Common myeloid progenitor, CD34-positive (primary cell): ENCODE measurements around the gene CEP164.

Experiments
- CTCF ChIA-PET: fragments of 350-600 bp; sonication (Branson Sonifier 250); formaldehyde crosslinking; loops from one replicate; lab custom pipeline; 2021; ENCODE audit warnings: antibody characterized with exemption; lab: Charles Lee
- POLR2A ChIA-PET: fragments of 350-600 bp; sonication (Branson Sonifier 250); formaldehyde crosslinking; loops from one replicate; lab custom pipeline; 2021; ENCODE audit warnings: antibody characterized with exemption; lab: Charles Lee
- DNase-seq, 3 donors: peaks; one replicate each; pipeline versions ENCODE4 v3.0.0 to v3.0.0-alpha.2; 2013
- H3K27ac ChIP-seq, 2 experiments: 1 replicate in 1 of 2; 2 replicates in 1 of 2; pipeline ENCODE4 v1.7.0; 2013; ENCODE audit warnings: inconsistent platforms in 2 of 2, low read length in 2 of 2, mild to moderate bottlenecking in 2 of 2, low read depth in 1 of 2, moderate library complexity in 1 of 2; ENCODE audit not compliant: severe bottlenecking in 2 of 2, insufficient read depth in 1 of 2, poor library complexity in 1 of 2
- H3K27me3 ChIP-seq, 5 experiments: replicated peaks in 2 of 5; 1 replicate in 3 of 5; 2 replicates in 2 of 5; pipeline versions ENCODE4 v1.6.1 to v1.7.0; 2013; ENCODE audit warnings: low read length in 4 of 5, mild to moderate bottlenecking in 2 of 5, moderate library complexity in 2 of 5, inconsistent platforms in 1 of 5; ENCODE audit not compliant: insufficient read depth in 5 of 5, control insufficient read depth in 4 of 5
- H3K36me3 ChIP-seq, 4 experiments: 1 replicate in 2 of 4; 2 replicates in 2 of 4; pipeline versions ENCODE4 v1.6.1 to v1.7.0; 2013; ENCODE audit warnings: low read length in 3 of 4, control low read depth in 1 of 4, mild to moderate bottlenecking in 1 of 4; ENCODE audit not compliant: control insufficient read depth in 4 of 4, insufficient read depth in 4 of 4
- H3K4me1 ChIP-seq, 4 experiments: 1 replicate in 3 of 4; 2 replicates in 1 of 4; pipeline versions ENCODE4 v1.6.1 to v1.7.1; 2013; ENCODE audit warnings: low read length in 3 of 4, mild to moderate bottlenecking in 3 of 4, control low read depth in 1 of 4, inconsistent platforms in 1 of 4, moderate library complexity in 1 of 4; ENCODE audit not compliant: control insufficient read depth in 4 of 4, insufficient read depth in 4 of 4; ENCODE audit errors: control extremely low read depth in 1 of 4
- H3K4me3 ChIP-seq, 7 experiments: 1 replicate in 4 of 7; 2 replicates in 3 of 7; pipeline versions ENCODE4 v1.5.1 to v1.7.0; 2013; ENCODE audit warnings: mild to moderate bottlenecking in 7 of 7, low read length in 6 of 7, moderate library complexity in 6 of 7, inconsistent platforms in 2 of 7, low read depth in 2 of 7, control low read depth in 1 of 7; ENCODE audit not compliant: insufficient read depth in 4 of 7, control insufficient read depth in 1 of 7; ENCODE audit errors: extremely low read depth in 1 of 7
- H3K9me3 ChIP-seq, 5 experiments: 1 replicate in 4 of 5; 2 replicates in 1 of 5; pipeline versions ENCODE4 v1.6.1 to v1.7.1; 2013; ENCODE audit warnings: low read length in 4 of 5, mild to moderate bottlenecking in 2 of 5, inconsistent platforms in 1 of 5, low read depth in 1 of 5, moderate library complexity in 1 of 5; ENCODE audit not compliant: control insufficient read depth in 4 of 5, insufficient read depth in 2 of 5; ENCODE audit errors: control extremely low read depth in 1 of 5
- WGBS: methylation state at CpG from one replicate; pipeline ENCODE4 v1.1.5; 2013; ENCODE audit not compliant: insufficient coverage; 5-methylcytosine and 5-hydroxymethylcytosine counted together

Gene CEP164

GRCh38 chr11:117356126-117356890 is 28.7 kb downstream of the CEP164 start:
- Histone ChIP-seq H3K36me3 (peaks cover 8 to 47% (median 26%) of the 10 kb centered on the region in 4 experiments), H3K27me3 (no peaks in the 10 kb centered on the region), H3K27ac (no peak overlapping the region), H3K9me3 (no peaks in the 10 kb centered on the region), H3K4me3 (no peak overlapping the region), H3K4me1 (no peaks in the 10 kb centered on the region)
- ChIA-PET CTCF (no interaction called here), POLR2A (no interaction called here)
- 92% methylated on average over 8 of the region's 9 CpGs for WGBS
- DNase-seq: no peak

- ChIA-PET POLR2A (no interaction called here), CTCF (no interaction called here)
These were observed 33.8 kb downstream of the CEP164 start for GRCh38 chr11:117361432-117361831.

GRCh38 chr11:117366248-117366647 is 38.6 kb downstream of the CEP164 start:
- CTCF ChIA-PET: no interaction called here

More at GRCh38 chr11:117361432-117361831, 33.8 kb downstream of the CEP164 start:
- DNase-seq: no peak
- 95% methylated on average over 7 of the region's 8 CpGs for WGBS
- no peaks in the 10 kb centered on the region for H3K4me1 ChIP-seq
- peaks cover 9 to 50% (median 33%) of the 10 kb centered on the region in 4 experiments for H3K36me3 ChIP-seq
- H3K9me3 ChIP-seq: no peaks in the 10 kb centered on the region
- no peak overlapping the region for H3K4me3 ChIP-seq
- no peak overlapping the region for H3K27ac ChIP-seq
- H3K27me3 ChIP-seq: no peaks in the 10 kb centered on the region

GRCh38 chr11:117366875-117367274 is 39.2 kb downstream of the CEP164 start:
- POLR2A ChIA-PET: no interaction called here
- H3K27ac ChIP-seq: no peak overlapping the region
- H3K4me1 ChIP-seq: no peaks in the 10 kb centered on the region
- H3K36me3 ChIP-seq: peaks cover 14 to 50% (median 36%) of the 10 kb centered on the region in 4 experiments
- no peak for DNase-seq
- H3K27me3 ChIP-seq: no peaks in the 10 kb centered on the region
- CTCF ChIA-PET: interaction anchor here (1.2 kb wide), 1 partner anchor 15 kb away, joined by 3 read pairs; no protein-coding TSS in a partner anchor
- WGBS: 100% methylated on average over 2 of the region's 2 CpGs
- no peaks in the 10 kb centered on the region for H3K9me3 ChIP-seq
- no peak overlapping the region for H3K4me3 ChIP-seq

More at GRCh38 chr11:117366248-117366647, 38.6 kb downstream of the CEP164 start:
- Histone ChIP-seq H3K36me3 (peaks cover 15 to 50% (median 38%) of the 10 kb centered on the region in 4 experiments), H3K27me3 (no peaks in the 10 kb centered on the region), H3K4me3 (no peak overlapping the region), H3K9me3 (no peaks in the 10 kb centered on the region), H3K4me1 (no peaks in the 10 kb centered on the region), H3K27ac (no peak overlapping the region)
- 97% methylated on average over 4 of the region's 6 CpGs for WGBS
- no peak for DNase-seq
- POLR2A ChIA-PET: no interaction called here

GRCh38 chr11:117369534-117369933 is 41.9 kb downstream of the CEP164 start:
- 100% methylated on average over 1 of the region's 1 CpG for WGBS
- no peak overlapping the region for H3K27ac ChIP-seq
- H3K4me1 ChIP-seq: no peaks in the 10 kb centered on the region
- CTCF ChIA-PET: no interaction called here
- H3K27me3 ChIP-seq: no peaks in the 10 kb centered on the region
- no peak overlapping the region for H3K4me3 ChIP-seq
- H3K36me3 ChIP-seq: peaks cover 6 to 47% (median 28%) of the 10 kb centered on the region in 4 experiments
- H3K9me3 ChIP-seq: no peaks in the 10 kb centered on the region
- no peak for DNase-seq
- POLR2A ChIA-PET: no interaction called here

- ChIA-PET CTCF (interaction anchor here (1.2 kb wide), 1 partner anchor 16 kb away, joined by 4 read pairs; no protein-coding TSS in a partner anchor), POLR2A (no interaction called here)
- Histone ChIP-seq H3K36me3 (peaks cover 6 to 53% (median 32%) of the 10 kb centered on the region in 4 experiments), H3K4me1 (no peaks in the 10 kb centered on the region), H3K27me3 (no peaks in the 10 kb centered on the region), H3K9me3 (no peaks in the 10 kb centered on the region), H3K27ac (no peak overlapping the region), H3K4me3 (no peak overlapping the region)
- DNase-seq: no peak
- 94% methylated on average over 4 of the region's 4 CpGs for WGBS
These were observed 43.8 kb downstream of the CEP164 start for GRCh38 chr11:117371453-117371852.

- DNase-seq: no peak
- peaks cover 0 to 52% (median 30%) of the 10 kb centered on the region in 4 experiments for H3K36me3 ChIP-seq
These were observed 46.8 kb downstream of the CEP164 start for GRCh38 chr11:117374316-117375055.

More at GRCh38 chr11:117374316-117375055, 46.8 kb downstream of the CEP164 start:
- Histone ChIP-seq H3K27me3 (no peaks in the 10 kb centered on the region), H3K27ac (no peak overlapping the region), H3K4me3 (no peak overlapping the region), H3K4me1 (no peaks in the 10 kb centered on the region), H3K9me3 (no peaks in the 10 kb centered on the region)
- POLR2A ChIA-PET: no interaction called here
- CTCF ChIA-PET: interaction anchor here (1.7 kb wide), 1 partner anchor 52 kb away, joined by 4 read pairs; no protein-coding TSS in a partner anchor
- 97% methylated on average over 7 of the region's 8 CpGs for WGBS
